ENCODE measurements around the gene PPP4R3B.

PPP4R3B gene

DNA sequence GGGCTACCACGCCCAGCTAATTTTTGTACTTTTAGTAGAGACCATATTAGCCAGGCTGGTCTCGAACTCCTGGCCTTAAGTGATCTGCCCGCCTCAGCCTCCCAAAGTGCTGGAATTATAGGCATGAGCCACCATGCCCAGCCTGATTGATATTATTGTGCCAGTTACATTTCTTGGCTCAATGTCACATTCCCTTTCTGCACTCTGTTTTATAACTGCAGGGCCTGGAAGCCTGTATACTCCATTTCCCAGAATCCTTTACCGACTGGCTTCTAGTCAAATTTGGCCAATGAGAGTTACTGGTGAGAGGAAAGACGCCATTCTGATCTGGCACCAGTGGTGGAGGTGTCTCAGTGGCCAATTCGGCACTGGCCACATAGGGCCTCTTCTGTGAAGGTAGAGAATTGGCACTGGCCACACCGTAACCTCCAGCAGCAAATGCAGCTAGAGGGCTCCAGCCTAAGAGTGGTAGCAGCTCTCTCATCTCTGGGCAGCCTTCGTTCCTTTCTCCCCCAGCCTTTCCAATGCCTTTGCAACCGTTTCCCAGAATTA, 114.8 kb downstream of the PPP4R3B start:
- no peak for DNase-seq

- DNase-seq, result no peak
Observed at GRCh38 chr2:55500025-55500424, 117.4 kb downstream of the PPP4R3B start.

DNA sequence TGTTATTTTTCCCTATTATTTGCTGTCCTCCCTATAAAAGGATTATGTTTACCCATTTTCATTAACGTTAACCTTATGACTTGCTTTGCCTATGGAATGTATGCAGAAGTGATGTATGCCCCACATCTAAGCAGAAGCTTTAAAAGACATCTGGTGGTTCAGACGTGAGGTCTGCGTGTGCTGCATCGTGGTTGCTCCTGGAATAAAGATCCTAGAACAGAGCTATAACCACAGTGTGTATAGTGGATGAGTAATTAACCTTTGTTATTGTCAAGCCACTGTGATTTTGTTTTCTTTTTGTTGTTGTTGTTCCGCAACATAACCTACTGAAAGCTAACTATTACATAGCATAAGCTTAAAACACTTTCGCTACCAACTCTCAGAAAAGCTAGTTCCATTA, 118.8 kb downstream of the PPP4R3B start:
- no peak for DNase-seq
